Measurements from ENCODE around the gene AQP6. TPM values are rescaled to one million over a fixed set of nuclear protein-coding genes. Genes with fewer than 3 reads are reported as not detected.

AQP6 gene
- total RNA-seq, 4 donors from 2014 or later = 0.56 TPM; not detected in 3

GRCh38 chr12:50006280-50006679, 33.5 kb downstream of the AQP6 start:
- ATAC-seq (ENCODE audit: low FRiP score) = no peak
- no peak for DNase-seq (ENCODE audit: low spot score)

DNA sequence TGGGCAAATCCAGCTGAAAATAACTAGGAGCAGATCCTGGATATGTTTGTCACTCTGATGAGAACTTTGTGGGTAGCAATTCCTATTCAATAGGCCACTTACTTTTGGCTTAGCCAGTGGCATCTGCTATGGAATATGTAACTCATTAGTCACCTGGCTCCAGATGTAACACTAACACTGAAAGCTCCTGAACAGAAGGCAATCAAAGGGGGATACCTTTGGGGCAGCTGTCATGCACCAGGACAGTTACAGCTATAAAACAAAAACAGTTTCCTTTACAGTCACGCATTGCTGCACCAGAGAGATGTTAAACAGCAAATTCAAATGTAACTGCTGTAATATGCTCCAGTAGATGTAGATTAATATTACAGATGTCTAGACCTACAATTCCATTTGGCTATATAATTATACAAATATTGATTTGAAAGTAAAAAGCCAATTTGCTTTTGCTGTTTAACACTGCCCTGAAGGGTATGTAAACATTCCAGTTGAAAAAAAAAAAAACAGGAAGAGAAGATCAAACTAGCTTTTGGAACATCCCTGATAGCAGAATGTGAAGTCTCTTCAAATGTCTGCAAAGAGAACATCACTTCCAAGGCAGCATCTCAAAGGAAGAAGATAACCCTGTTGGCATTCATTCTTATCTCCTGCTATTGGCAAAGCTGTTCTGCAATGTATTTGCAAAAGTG, 34.2 kb downstream of the AQP6 start:
- ATAC-seq (ENCODE audit: low FRiP score) = no peak
- TF ChIP-seq, protein P1, sequence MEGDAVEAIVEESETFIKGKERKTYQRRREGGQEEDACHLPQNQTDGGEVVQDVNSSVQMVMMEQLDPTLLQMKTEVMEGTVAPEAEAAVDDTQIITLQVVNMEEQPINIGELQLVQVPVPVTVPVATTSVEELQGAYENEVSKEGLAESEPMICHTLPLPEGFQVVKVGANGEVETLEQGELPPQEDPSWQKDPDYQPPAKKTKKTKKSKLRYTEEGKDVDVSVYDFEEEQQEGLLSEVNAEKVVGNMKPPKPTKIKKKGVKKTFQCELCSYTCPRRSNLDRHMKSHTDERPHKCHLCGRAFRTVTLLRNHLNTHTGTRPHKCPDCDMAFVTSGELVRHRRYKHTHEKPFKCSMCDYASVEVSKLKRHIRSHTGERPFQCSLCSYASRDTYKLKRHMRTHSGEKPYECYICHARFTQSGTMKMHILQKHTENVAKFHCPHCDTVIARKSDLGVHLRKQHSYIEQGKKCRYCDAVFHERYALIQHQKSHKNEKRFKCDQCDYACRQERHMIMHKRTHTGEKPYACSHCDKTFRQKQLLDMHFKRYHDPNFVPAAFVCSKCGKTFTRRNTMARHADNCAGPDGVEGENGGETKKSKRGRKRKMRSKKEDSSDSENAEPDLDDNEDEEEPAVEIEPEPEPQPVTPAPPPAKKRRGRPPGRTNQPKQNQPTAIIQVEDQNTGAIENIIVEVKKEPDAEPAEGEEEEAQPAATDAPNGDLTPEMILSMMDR (IDR thresholded peaks at IDR 0.05) = no peak
- DNase-seq (ENCODE audit: low spot score) = no peak

More at GRCh38 chr12:50006280-50006679, 33.5 kb downstream of the AQP6 start:
- TF ChIP-seq, protein P1 (IDR thresholded peaks at IDR 0.05) = no peak

DNA sequence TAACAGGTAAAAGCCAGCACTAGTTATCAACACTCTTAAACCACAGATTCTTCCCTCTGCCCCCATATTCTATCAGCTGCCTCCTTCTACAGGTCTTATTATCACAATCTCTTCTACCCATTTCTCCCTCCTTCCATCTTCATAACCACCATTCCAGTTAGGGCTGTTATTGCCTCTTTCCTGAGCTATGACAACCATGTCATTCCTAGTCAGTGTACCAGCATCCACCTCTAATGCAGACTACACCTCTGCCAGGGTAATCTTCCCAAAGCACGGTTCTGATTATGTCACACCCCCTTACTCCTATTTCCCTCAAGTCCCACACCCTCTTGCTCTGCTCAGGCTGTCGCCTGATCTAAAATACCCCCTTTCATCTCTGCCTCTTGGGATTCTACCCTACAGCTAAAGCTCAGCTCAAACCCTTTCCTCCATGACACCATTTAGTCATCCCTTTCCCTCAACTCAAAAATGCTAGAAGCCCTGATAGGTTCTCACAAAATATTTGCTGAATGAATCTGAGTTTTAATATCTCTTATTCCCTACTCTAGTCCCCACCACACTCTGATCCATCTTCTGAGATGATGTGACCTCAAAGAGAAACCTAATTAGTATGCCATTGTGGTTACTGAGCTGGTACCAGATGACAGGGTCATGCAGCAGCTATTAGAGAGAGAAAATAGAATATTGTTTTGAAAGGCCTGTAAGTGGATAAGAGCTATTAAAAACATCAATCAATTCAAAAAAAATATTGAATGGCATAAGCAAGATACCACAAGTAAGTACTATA, 40.8 kb downstream of the AQP6 start:
- ATAC-seq (ENCODE audit: low FRiP score) (no peak), DNase-seq (ENCODE audit: low spot score) (no peak)
- TF ChIP-seq, protein P1 (IDR thresholded peaks at IDR 0.05) = no peak

GRCh38 chr12:50014342-50014741, 41.6 kb downstream of the AQP6 start:
- DNase-seq (ENCODE audit: low spot score) (no peak), ATAC-seq (ENCODE audit: low FRiP score) (no peak)
- TF ChIP-seq, protein P1 (IDR thresholded peaks at IDR 0.05) = no peak

- ATAC-seq (ENCODE audit: low FRiP score) (peak; percentile 73), DNase-seq (ENCODE audit: low spot score) (peak; percentile 53)
- TF ChIP-seq, protein P1 (IDR thresholded peaks at IDR 0.05) = no peak
Observed at GRCh38 chr12:50016501-50017475, 44.0 kb downstream of the AQP6 start.

DNA sequence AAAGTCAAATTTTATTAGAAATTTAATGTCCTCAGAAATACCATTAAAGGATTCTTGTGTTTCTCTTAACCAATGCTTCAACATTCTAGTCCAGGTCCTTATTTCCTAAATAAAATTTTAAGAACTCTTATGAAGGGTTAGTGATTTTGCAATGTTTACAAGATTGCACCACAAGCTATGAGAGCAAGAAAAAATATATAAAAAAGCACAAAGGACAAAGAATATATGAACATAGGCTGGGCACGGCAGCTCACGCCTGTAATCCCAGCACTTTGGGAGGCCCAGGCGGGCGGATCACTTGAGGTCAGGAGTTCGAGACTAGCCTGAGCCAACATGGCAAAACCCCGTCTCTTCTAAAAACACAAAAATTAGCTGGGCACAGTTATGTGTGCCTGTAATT, 44.9 kb downstream of the AQP6 start:
- ATAC-seq (ENCODE audit: low FRiP score) = no peak

More for the DNA sequence above, 44.9 kb downstream of the AQP6 start:
- no peak for DNase-seq (ENCODE audit: low spot score)
- TF ChIP-seq, protein P1 (IDR thresholded peaks at IDR 0.05) = no peak
